ENCODE measurements around the gene C10orf120. TPM values are rescaled to one million over a fixed set of nuclear protein-coding genes. Genes with fewer than 3 reads are reported as not detected.

C10orf120 gene
- total RNA-seq, 4 donors from 2014 or later: not detected

DNA sequence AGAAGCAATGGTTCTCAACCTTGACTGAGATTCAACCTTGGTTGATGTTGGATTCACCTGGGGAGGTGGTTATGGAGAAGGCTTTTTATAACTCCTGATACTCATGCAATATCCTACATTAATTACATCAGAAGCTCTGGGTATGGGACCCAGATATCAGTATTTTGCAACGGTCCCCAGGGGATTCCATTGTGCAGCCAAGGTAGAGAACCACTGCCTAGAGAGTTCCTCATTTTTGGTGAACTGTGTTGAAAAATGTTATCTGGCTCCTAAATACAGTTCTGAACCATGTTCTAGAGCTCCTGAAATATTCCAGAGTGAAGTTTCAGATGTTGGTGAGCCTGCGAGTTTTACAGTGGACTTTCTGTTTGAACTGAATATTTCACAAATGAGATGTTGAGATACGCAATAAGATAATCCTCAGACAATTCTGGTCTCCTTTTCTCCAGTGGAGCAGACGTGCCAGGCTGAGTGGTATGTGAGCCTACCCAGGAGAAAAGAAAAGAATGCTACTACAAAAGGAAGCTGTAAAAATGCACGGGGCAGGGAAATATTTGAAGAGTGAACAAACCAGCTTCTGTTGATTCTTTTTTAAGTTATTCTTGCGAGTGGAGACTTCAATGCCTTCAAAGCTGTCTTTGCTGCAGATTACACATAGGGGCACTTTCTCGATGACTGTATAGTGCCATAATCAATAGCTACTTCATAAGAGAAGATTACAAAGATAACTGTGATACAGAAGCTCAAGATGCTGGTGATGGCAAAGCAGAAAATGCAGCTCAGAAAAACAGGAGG, 13.6 kb upstream of the C10orf120 start:
- Histone ChIP-seq H3K36me3 (no peaks in the 10 kb centered on the region), H3K4me1 (no peaks in the 10 kb centered on the region), H3K9me3 (no peaks in the 10 kb centered on the region), H3K27me3 (no peaks in the 10 kb centered on the region), H3K27ac (no peak overlapping the region), H3K4me3 (no peak overlapping the region)
- TF ChIP-seq POLR2A (IDR thresholded peaks at IDR 0.05): no peak
- no peak for DNase-seq

DNA sequence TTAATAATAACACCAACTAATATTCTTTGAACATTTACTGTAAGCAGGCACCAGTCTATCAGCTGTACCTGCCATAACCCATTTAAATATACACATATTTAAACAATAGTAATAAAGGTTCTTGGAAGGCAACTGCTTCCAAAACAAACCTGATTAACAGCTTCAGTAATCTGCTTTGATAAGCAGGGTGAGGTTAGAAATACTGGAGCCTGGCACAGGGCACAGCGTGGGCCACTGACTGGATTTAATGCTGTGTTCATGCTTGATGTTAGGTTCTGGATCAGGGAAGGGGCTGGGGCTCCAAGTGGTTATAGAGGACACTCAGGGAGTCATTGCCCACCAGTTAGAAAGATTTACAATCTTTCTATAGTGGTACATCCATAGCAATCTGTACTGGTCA, 10.9 kb upstream of the C10orf120 start:
- DNase-seq: no peak
- no peak overlapping the region for H3K4me3 ChIP-seq
- H3K9me3 ChIP-seq: no peaks in the 10 kb centered on the region
- H3K27ac ChIP-seq: no peak overlapping the region
- H3K27me3 ChIP-seq: no peaks in the 10 kb centered on the region
- H3K36me3 ChIP-seq: no peaks in the 10 kb centered on the region
- TF ChIP-seq, protein P1, sequence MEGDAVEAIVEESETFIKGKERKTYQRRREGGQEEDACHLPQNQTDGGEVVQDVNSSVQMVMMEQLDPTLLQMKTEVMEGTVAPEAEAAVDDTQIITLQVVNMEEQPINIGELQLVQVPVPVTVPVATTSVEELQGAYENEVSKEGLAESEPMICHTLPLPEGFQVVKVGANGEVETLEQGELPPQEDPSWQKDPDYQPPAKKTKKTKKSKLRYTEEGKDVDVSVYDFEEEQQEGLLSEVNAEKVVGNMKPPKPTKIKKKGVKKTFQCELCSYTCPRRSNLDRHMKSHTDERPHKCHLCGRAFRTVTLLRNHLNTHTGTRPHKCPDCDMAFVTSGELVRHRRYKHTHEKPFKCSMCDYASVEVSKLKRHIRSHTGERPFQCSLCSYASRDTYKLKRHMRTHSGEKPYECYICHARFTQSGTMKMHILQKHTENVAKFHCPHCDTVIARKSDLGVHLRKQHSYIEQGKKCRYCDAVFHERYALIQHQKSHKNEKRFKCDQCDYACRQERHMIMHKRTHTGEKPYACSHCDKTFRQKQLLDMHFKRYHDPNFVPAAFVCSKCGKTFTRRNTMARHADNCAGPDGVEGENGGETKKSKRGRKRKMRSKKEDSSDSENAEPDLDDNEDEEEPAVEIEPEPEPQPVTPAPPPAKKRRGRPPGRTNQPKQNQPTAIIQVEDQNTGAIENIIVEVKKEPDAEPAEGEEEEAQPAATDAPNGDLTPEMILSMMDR (IDR thresholded peaks at IDR 0.05): no peak
- TF ChIP-seq POLR2A (IDR thresholded peaks at IDR 0.05): no peak
- H3K4me1 ChIP-seq: no peaks in the 10 kb centered on the region

DNA sequence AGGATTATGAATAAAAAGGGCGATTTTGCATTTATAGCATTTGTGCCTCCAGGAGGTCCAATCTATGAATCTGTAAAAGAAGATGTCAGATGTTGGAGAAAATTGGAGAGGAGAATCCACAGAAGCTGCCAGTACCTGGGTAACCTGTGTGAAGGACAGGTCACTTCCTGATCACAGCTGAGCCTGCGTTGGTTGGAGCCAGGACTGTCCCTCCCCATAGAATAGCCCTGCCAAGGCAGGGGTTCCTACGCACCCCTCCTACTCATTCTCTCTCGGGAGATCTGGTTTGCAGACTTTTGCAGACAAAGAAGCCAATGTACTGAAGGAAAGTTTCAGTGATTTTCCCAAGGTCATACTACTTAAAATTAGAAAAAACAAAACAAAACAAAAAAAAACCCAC, 10.3 kb upstream of the C10orf120 start:
- Histone ChIP-seq H3K9me3 (no peaks in the 10 kb centered on the region), H3K4me1 (no peaks in the 10 kb centered on the region), H3K4me3 (no peak overlapping the region), H3K27ac (no peak overlapping the region), H3K27me3 (no peaks in the 10 kb centered on the region), H3K36me3 (no peaks in the 10 kb centered on the region)
- no peak for DNase-seq
- TF ChIP-seq, protein P1 (IDR thresholded peaks at IDR 0.05): no peak
- TF ChIP-seq POLR2A (IDR thresholded peaks at IDR 0.05): no peak

GRCh38 chr10:122707535-122707934, 7.9 kb upstream of the C10orf120 start:
- no peaks in the 10 kb centered on the region for H3K36me3 ChIP-seq
- H3K4me1 ChIP-seq: no peaks in the 10 kb centered on the region
- no peak overlapping the region for H3K27ac ChIP-seq
- no peaks in the 10 kb centered on the region for H3K9me3 ChIP-seq
- H3K27me3 ChIP-seq: no peaks in the 10 kb centered on the region
- no peak for DNase-seq
- no peak overlapping the region for H3K4me3 ChIP-seq
- TF ChIP-seq POLR2A (IDR thresholded peaks at IDR 0.05): no peak

GRCh38 chr10:122706947-122707346, 7.3 kb upstream of the C10orf120 start:
- no peaks in the 10 kb centered on the region for H3K36me3 ChIP-seq
- no peak overlapping the region for H3K4me3 ChIP-seq
- no peak for DNase-seq
- no peaks in the 10 kb centered on the region for H3K27me3 ChIP-seq
- no peaks in the 10 kb centered on the region for H3K4me1 ChIP-seq
- no peak overlapping the region for H3K27ac ChIP-seq
- TF ChIP-seq, protein P1 (IDR thresholded peaks at IDR 0.05): no peak
- TF ChIP-seq POLR2A (IDR thresholded peaks at IDR 0.05): no peak
- no peaks in the 10 kb centered on the region for H3K9me3 ChIP-seq

GRCh38 chr10:122706467-122706866, 6.8 kb upstream of the C10orf120 start:
- H3K4me1 ChIP-seq: no peaks in the 10 kb centered on the region
- TF ChIP-seq, protein P1 (IDR thresholded peaks at IDR 0.05): no peak
- DNase-seq: no peak
- H3K27ac ChIP-seq: no peak overlapping the region
- no peaks in the 10 kb centered on the region for H3K27me3 ChIP-seq
- no peaks in the 10 kb centered on the region for H3K36me3 ChIP-seq
- no peak overlapping the region for H3K4me3 ChIP-seq
- no peaks in the 10 kb centered on the region for H3K9me3 ChIP-seq

Measured in Peyer's patch (tissue), 4 donors.